ENCODE data around the gene TBC1D8. TPM values are rescaled to one million over a fixed set of nuclear protein-coding genes. Genes with fewer than 3 reads are reported as not detected.
"Not testable (repeated sequence)": the region's sequence is repeated elsewhere in the genome, so short reads cannot be mapped to it uniquely, and the experiment has no call there.

The TBC1D8 gene
- total RNA-seq, 4 donors from 2014 or later, result 19.5 to 46.9 (median 24.8) TPM

GRCh38 chr2:101175991-101176390 lies 24.8 kb upstream of the TBC1D8 start:
- peak overlapping the region in 3 of 4 donors; percentile 11 to 39 (median 20) for H3K27ac ChIP-seq
- DNase-seq, result no peak
- H3K4me3 ChIP-seq, result no peak overlapping the region
- no peaks in the 10 kb centered on the region for H3K36me3 ChIP-seq
- TF ChIP-seq POLR2A (IDR thresholded peaks at IDR 0.05), result no peak
- no peak for TF ChIP-seq CTCF (IDR thresholded peaks at IDR 0.05)
- H3K27me3 ChIP-seq, result no peaks in the 10 kb centered on the region
- H3K9me3 ChIP-seq, result no peaks in the 10 kb centered on the region
- 81 to 100% methylated on average over 2 to 3 of the region's 3 CpGs for WGBS, 2 donors
- intact Hi-C loops (cut with DNase I), result no loop called here
- peaks cover 0 to 27% (median 0%) of the 10 kb centered on the region in 3 donors for H3K4me1 ChIP-seq

GRCh38 chr2:101173707-101174295 lies 22.6 kb upstream of the TBC1D8 start:
- no peak for DNase-seq
- intact Hi-C loops (cut with DNase I), result no loop called here
- 36 to 43% methylated on average over 2 of the region's 2 CpGs for WGBS, 2 donors
- no peaks in the 10 kb centered on the region for H3K27me3 ChIP-seq
- H3K27ac ChIP-seq, result no peak overlapping the region
- peaks cover 0 to 27% (median 0%) of the 10 kb centered on the region in 3 donors for H3K4me1 ChIP-seq
- TF ChIP-seq CTCF (IDR thresholded peaks at IDR 0.05) (no peak), POLR2A (IDR thresholded peaks at IDR 0.05) (no peak)
- no peaks in the 10 kb centered on the region for H3K9me3 ChIP-seq
- H3K36me3 ChIP-seq, result no peaks in the 10 kb centered on the region
- no peak overlapping the region for H3K4me3 ChIP-seq

GRCh38 chr2:101169822-101170221 lies 18.6 kb upstream of the TBC1D8 start:
- H3K4me3 ChIP-seq; intact Hi-C loops (cut with DNase I); H3K36me3 ChIP-seq; H3K4me1 ChIP-seq; H3K27ac ChIP-seq; DNase-seq; H3K27me3 ChIP-seq: not testable (repeated sequence)
- WGBS, 2 donors, result 59 to 73% methylated on average over 2 of the region's 2 CpGs
- H3K9me3 ChIP-seq, result peaks cover 0 to 16% (median 8%) of the 10 kb centered on the region in 3 donors

GRCh38 chr2:101168706-101169105 lies 17.5 kb upstream of the TBC1D8 start:
- DNase-seq, result no peak

GRCh38 chr2:101167532-101167931 lies 16.4 kb upstream of the TBC1D8 start:
- H3K27me3 ChIP-seq; H3K4me1 ChIP-seq; H3K4me3 ChIP-seq; H3K27ac ChIP-seq; intact Hi-C loops (cut with DNase I); DNase-seq; H3K36me3 ChIP-seq: not testable (repeated sequence)
- peaks cover 0 to 16% (median 8%) of the 10 kb centered on the region in 3 donors for H3K9me3 ChIP-seq
- 75 to 83% methylated on average over 2 of the region's 2 CpGs for WGBS, 2 donors

More at GRCh38 chr2:101168706-101169105, 17.5 kb upstream of the TBC1D8 start:
- no peaks in the 10 kb centered on the region for H3K27me3 ChIP-seq
- no peak for TF ChIP-seq CTCF (IDR thresholded peaks at IDR 0.05)
- no peak for TF ChIP-seq POLR2A (IDR thresholded peaks at IDR 0.05)
- intact Hi-C loops (cut with DNase I), result no loop called here
- H3K27ac ChIP-seq, result no peak overlapping the region
- H3K36me3 ChIP-seq, result no peaks in the 10 kb centered on the region
- WGBS, 2 donors, result 100% methylated on average over 1 of the region's 1 CpG
- no peaks in the 10 kb centered on the region for H3K4me1 ChIP-seq
- no peak overlapping the region for H3K4me3 ChIP-seq
- peaks cover 0 to 16% (median 8%) of the 10 kb centered on the region in 3 donors for H3K9me3 ChIP-seq

- H3K4me1 ChIP-seq, result peaks cover 0 to 7% (median 0%) of the 10 kb centered on the region in 3 donors
- H3K9me3 ChIP-seq, result peaks cover 0 to 16% (median 8%) of the 10 kb centered on the region in 3 donors
- TF ChIP-seq CTCF (IDR thresholded peaks at IDR 0.05), result no peak
- no peak for TF ChIP-seq POLR2A (IDR thresholded peaks at IDR 0.05)
- no peak overlapping the region for H3K4me3 ChIP-seq
- no peak for DNase-seq
- no peaks in the 10 kb centered on the region for H3K27me3 ChIP-seq
- intact Hi-C loops (cut with DNase I), result no loop called here
- H3K36me3 ChIP-seq, result no peaks in the 10 kb centered on the region
- WGBS, 2 donors, result 85 to 96% methylated on average over 2 of the region's 2 CpGs
- no peak overlapping the region for H3K27ac ChIP-seq
These were observed 12.8 kb upstream of the TBC1D8 start for GRCh38 chr2:101164021-101164420.

All from esophagus squamous epithelium (tissue), 5 donors.